ENCODE results near the gene FOXO1. TPM values are rescaled to one million over a fixed set of nuclear protein-coding genes. Genes with fewer than 3 reads are reported as not detected.

FOXO1 gene
- total RNA-seq, 1 donor from 2014 or later, result 19.9 TPM

DNA sequence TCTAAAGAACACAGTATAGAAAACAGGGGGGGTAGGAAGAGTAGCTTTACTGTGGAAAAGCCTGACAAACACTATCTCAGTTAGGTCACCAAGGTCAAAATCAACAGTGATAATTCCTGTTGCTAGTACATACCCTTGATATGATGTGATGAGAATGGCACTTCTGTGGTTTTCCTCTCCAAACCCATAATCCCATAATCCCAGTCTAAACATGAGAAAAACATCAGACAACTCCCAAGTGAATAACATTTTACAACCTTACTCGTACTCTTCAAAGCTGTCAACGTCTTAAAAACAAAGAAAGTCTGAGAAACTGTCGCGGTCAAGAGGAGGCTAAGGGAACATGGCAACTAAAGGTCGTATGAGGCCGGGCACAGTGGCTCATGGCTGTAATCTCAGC lies 137.6 kb downstream of the FOXO1 start:
- H3K27me3 ChIP-seq (ENCODE audit: low read depth), result no peaks in the 10 kb centered on the region
- TF ChIP-seq, protein P1, sequence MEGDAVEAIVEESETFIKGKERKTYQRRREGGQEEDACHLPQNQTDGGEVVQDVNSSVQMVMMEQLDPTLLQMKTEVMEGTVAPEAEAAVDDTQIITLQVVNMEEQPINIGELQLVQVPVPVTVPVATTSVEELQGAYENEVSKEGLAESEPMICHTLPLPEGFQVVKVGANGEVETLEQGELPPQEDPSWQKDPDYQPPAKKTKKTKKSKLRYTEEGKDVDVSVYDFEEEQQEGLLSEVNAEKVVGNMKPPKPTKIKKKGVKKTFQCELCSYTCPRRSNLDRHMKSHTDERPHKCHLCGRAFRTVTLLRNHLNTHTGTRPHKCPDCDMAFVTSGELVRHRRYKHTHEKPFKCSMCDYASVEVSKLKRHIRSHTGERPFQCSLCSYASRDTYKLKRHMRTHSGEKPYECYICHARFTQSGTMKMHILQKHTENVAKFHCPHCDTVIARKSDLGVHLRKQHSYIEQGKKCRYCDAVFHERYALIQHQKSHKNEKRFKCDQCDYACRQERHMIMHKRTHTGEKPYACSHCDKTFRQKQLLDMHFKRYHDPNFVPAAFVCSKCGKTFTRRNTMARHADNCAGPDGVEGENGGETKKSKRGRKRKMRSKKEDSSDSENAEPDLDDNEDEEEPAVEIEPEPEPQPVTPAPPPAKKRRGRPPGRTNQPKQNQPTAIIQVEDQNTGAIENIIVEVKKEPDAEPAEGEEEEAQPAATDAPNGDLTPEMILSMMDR (IDR thresholded peaks at IDR 0.05), result no peak
- no peak for DNase-seq
- H3K9me3 ChIP-seq, result peaks cover 9% of the 10 kb centered on the region
- no peaks in the 10 kb centered on the region for H3K4me1 ChIP-seq
- H3K4me3 ChIP-seq, result no peak overlapping the region
- intact Hi-C loops (cut with DNase I), result no loop called here
- no peak overlapping the region for H3K27ac ChIP-seq
- no peak for ATAC-seq
- no peaks in the 10 kb centered on the region for H3K36me3 ChIP-seq

DNA sequence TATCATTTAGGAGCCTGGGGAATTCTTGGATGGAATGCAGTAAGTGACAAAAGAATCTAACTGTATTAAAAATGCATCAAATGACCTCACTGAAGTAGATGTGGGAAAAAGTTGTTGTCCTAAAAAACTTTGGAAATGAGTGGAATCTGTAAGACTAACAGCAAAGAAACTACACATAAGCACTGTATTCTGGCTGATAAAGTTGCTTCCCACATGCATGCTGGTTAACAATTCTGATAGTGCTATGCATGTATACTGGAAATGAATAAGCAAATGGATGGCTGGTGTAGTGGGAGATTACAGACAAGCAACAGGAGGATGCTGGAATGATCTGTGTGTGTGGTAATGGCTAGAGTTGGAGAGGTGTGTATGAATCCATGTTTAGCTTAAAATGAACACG lies 138.5 kb downstream of the FOXO1 start:
- TF ChIP-seq, protein P1 (IDR thresholded peaks at IDR 0.05), result no peak
- Histone ChIP-seq H3K4me1 (no peaks in the 10 kb centered on the region), H3K9me3 (peaks cover 9% of the 10 kb centered on the region), H3K4me3 (no peak overlapping the region), H3K27me3 (ENCODE audit: low read depth) (no peaks in the 10 kb centered on the region), H3K27ac (no peak overlapping the region), H3K36me3 (no peaks in the 10 kb centered on the region)
- ATAC-seq, result no peak
- intact Hi-C loops (cut with DNase I), result no loop called here
- no peak for DNase-seq

DNA sequence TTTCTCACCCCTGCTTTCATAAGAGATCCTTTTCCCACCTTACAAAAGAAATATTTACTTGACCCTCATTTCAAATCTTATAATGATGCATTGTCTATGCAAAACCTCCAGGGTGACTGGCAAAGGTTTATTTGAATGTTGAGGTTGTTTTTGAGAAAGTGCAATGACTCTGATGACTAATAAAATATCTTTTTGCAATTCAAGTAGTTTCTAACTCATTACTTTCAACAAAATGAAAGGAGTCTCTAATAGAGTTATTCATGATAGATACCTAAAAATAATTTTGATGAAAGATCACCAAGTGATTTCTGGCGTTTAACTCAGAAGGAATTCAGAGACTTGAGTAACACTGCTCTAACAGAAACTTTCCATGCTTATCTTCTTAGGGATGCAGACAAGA lies 144.2 kb downstream of the FOXO1 start:
- DNase-seq (no peak), ATAC-seq (no peak)
- no peaks in the 10 kb centered on the region for H3K4me1 ChIP-seq
- no peaks in the 10 kb centered on the region for H3K27me3 ChIP-seq (ENCODE audit: low read depth)
- TF ChIP-seq, protein P1 (IDR thresholded peaks at IDR 0.05), result no peak
- H3K4me3 ChIP-seq, result no peak overlapping the region
- H3K27ac ChIP-seq, result no peak overlapping the region
- no peaks in the 10 kb centered on the region for H3K36me3 ChIP-seq
- intact Hi-C loops (cut with DNase I), result no loop called here
- peaks cover under 1% of the 10 kb centered on the region for H3K9me3 ChIP-seq

DNA sequence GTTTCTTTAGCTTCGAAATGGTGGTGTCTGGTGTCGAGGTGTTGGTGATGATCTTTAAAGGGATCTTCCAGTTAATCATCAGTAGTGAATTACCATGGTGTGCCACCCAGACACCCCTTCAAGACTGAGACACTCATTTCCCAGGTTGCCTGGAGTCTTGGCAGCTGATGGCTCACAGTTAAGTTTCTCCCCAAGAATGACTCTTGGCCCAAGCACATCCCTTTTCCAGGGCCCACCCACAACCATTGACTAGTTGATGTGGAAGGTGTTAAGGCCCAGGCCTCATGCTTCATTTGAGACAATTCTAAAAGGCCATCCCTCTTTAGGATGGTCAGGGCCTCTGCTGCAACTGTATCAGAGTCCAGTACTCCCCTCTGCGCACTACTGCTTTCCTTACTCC lies 145.5 kb downstream of the FOXO1 start:
- Histone ChIP-seq H3K27ac (no peak overlapping the region), H3K9me3 (no peaks in the 10 kb centered on the region), H3K4me3 (no peak overlapping the region), H3K27me3 (ENCODE audit: low read depth) (no peaks in the 10 kb centered on the region), H3K36me3 (no peaks in the 10 kb centered on the region), H3K4me1 (no peaks in the 10 kb centered on the region)
- TF ChIP-seq, protein P1 (IDR thresholded peaks at IDR 0.05), result no peak
- DNase-seq (no peak), ATAC-seq (no peak)
- intact Hi-C loops (cut with DNase I), result no loop called here

DNA sequence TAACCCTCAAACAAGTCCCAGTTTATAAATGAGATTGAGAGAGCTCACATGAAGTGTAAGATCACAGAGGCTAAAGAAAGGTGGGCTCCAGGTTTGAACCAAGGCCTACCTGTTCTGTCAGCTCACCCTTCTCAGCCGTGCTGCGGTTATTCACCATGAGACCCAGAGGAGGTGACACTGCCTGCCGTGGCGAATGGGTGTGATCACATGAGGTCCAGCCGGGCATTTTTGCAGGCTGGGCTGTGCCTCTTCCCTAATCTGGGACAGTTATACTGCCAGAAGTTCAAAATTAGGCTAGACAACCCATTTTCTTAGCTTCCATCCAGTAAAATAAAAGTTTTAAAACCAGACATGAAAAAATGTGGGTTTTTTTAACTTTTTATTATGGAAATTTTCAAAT lies 146.8 kb downstream of the FOXO1 start:
- Histone ChIP-seq H3K27ac (no peak overlapping the region), H3K36me3 (no peaks in the 10 kb centered on the region), H3K27me3 (ENCODE audit: low read depth) (no peaks in the 10 kb centered on the region), H3K4me1 (no peaks in the 10 kb centered on the region), H3K4me3 (no peak overlapping the region), H3K9me3 (no peaks in the 10 kb centered on the region)
- DNase-seq (no peak), ATAC-seq (no peak)
- intact Hi-C loops (cut with DNase I), result no loop called here
- TF ChIP-seq, protein P1 (IDR thresholded peaks at IDR 0.05), result no peak

DNA sequence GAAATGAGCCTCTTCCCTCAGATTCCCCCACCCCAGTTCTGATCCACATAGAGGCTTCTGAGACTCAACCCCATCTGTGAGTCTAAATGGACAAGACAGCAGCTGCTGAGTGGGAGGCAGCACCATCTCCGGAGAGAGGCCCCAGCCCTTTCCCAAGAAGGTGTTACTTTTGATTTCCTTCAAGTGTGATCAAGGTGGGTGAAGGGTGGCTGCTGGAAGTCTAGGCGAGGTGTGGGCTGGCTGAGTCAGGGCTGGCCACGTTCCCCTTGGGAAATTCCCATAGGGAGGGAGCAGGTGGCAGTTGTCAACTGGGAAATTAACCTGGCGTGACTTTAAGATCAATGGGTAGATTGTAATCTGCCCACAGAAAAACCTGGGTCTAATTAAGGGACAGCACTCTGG lies 148.0 kb downstream of the FOXO1 start:
- intact Hi-C loops (cut with DNase I), result no loop called here
- Histone ChIP-seq H3K27me3 (ENCODE audit: low read depth) (no peaks in the 10 kb centered on the region), H3K27ac (no peak overlapping the region), H3K36me3 (no peaks in the 10 kb centered on the region), H3K4me1 (no peaks in the 10 kb centered on the region), H3K4me3 (no peak overlapping the region), H3K9me3 (no peaks in the 10 kb centered on the region)
- ATAC-seq (no peak), DNase-seq (no peak)
- TF ChIP-seq, protein P1 (IDR thresholded peaks at IDR 0.05), result no peak
